GM19023 (cell line): ENCODE measurements around the gene TTYH2.

ENCODE experiments used
- ATAC-seq: cut with Tn5 transposase; IDR thresholded peaks from one replicate; pipeline ENCODE4 v1.9.1; 2021; ENCODE audit warnings: mild to moderate bottlenecking, moderate library complexity; ENCODE audit not compliant: unreplicated experiment

The TTYH2 gene

GRCh38 chr17:74192950-74193781, 20.2 kb upstream of the TTYH2 start:
- no peak for ATAC-seq

DNA sequence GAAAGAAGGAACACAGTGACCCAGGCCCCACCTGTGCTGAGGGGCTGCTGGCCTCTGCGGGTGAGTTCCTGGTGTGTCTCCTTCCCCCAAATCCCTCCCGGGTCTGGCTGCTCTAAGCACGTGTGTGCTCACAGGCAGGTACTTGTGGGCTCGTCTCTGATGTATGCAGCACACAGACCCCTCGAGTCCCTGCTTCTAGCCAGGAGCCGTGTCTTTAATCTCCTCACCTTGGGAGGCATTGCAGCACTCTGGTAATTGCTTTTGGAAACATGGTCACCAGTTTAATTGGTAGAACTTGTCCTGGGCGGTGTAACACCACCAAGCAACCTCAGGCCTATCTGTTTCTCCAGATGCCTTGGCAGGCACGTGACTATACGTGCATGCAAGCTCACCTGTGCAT, 18.7 kb upstream of the TTYH2 start:
- no peak for ATAC-seq

- ATAC-seq = no peak
These were observed 16.6 kb upstream of the TTYH2 start for GRCh38 chr17:74196541-74197317.

DNA sequence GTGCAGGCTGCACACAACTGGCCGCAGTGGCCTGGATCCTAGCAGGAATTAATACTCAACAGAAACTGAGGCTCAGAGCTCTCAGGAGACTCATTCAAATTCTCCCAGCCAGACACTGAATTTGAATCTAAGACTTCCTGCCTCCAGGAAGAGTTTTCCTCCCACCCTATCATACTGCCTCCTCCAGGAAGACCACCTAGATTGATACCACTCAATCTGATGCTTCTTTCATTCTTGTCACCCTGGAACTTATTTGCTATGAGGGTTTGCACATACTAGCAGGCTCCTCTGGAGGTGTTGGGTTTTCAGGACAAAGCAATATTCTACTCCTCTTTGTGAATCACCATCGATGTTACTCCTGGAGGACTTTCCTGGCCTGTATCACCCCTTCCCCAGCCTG, 15.6 kb upstream of the TTYH2 start:
- ATAC-seq = no peak

- ATAC-seq = no peak
These were observed 14.7 kb upstream of the TTYH2 start for GRCh38 chr17:74198694-74199093.

DNA sequence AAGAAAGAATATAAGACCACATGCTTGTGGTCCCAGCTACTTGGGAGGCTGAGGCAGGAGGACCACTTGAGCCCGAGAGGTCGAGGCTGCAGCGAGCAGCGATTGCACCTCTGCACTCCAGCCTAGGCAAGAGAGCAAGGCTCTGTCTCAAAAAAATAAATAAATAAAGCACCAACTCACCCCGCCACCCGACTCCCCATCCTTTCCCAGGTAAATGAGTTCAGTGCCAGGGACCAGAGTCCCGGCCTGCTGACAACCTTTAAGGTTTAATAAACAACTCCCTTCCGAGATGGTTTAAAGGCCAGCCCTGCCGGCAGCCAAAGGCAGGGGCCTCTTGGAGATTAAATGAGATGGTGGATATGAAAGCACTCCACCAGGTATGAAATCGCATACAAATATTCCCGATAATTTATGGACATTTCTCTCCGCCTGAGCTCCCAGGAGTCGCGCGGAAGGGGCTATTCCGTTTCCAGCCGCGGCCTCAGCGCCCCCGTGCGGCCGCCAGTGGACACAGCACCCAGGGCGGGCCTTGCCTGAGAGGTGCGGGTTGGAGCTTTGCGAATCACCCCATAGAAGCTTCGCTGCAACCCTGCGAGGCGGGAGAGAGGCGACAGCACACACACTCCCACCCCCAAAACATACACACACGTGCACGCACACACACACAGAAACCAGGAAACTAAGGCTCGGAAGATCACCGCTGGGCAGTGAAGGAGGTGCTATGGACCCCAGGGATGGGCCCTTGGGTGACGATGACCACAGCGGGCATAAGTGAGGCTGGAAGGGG, 13.9 kb upstream of the TTYH2 start:
- no peak for ATAC-seq

GRCh38 chr17:74200112-74200511, 13.3 kb upstream of the TTYH2 start:
- ATAC-seq = no peak

- no peak for ATAC-seq
These were observed 12.1 kb upstream of the TTYH2 start for GRCh38 chr17:74201250-74201649.

DNA sequence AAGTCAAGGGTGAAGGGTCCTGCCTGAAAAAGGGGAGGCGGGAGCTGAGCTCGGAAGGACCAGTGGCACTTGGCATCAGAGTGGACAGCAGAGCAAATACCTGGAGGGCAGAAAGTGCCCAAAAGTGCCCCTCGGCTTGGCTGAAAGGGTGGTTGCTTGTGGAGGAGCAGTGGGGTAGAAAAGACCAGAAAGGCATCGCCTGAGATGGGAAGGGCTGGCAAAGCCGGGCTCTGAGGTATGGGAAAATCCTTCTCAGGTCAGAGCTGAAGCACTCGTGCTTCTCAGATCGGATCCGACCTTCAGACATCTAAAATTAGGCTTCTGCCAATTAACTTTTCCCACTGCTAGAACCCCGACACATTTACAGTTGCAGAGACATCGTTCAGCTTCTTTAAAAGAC, 11.4 kb upstream of the TTYH2 start:
- no peak for ATAC-seq

- ATAC-seq = no peak
These were observed 10.4 kb upstream of the TTYH2 start for GRCh38 chr17:74202938-74203337.

GRCh38 chr17:74203439-74204240, 9.7 kb upstream of the TTYH2 start, which contains the start of gene RPL38:
Gene RPL38 (plus strand): TSS chr17:74203678. CDS start chr17:74203956, 278 bp downstream.
- peak; percentile 80 for ATAC-seq

- no peak for ATAC-seq
These were observed 8.9 kb upstream of the TTYH2 start for GRCh38 chr17:74204474-74204873.

GRCh38 chr17:74205274-74205673, 8.1 kb upstream of the TTYH2 start:
- no peak for ATAC-seq

GRCh38 chr17:74206332-74206818, 7.0 kb upstream of the TTYH2 start:
- ATAC-seq = no peak

DNA sequence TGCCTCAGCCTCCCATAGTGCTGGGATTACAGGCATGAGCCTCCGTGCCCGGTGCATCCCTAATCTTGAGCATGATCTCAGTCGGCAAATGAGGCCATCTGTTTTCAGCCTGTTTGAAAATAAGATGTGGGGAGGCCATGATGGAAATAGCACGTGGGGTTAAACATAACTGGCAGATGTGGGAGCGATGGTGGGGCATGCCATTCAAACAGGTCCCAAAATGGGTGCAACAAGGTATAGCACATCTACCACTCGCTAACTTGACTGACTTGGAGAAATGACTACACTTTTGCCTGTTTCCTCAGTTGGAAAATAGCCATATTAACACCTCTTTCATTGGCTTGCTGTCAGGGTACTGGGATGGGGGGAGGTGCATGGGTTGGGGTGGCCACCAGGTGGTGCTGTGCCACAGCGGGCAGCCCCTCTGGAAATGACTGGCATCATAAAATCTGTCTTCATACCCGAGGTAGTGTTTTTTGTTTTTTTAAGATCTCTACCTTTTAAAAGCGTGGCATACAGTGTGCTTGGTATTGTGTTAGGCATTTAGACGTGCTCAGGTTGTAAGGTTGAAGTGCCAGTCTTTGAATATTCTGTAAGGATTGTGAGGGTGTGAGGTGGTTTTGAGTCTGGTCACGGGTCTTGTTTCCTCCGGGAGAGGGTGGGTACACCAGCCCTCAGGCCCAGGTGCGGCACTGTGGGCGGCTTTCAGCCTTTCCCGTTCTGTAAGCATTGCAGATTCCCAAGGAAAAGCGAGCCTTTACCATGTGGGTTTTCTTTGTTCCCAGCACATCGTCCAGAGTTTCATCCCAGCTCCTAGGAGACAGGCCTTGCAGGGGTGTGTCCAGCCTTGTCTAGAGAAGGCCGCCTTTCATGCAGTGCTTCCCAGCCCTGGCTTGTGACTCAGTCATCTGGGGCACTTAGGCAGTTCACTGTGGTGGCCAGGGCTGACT, 2.9 kb upstream of the TTYH2 start:
- no peak for ATAC-seq

- no peak for ATAC-seq
These were observed 2.0 kb upstream of the TTYH2 start for GRCh38 chr17:74211141-74211911.

- ATAC-seq = no peak
These were observed 1.5 kb upstream of the TTYH2 start for GRCh38 chr17:74211912-74212208.

GRCh38 chr17:74212209-74212912, 1.0 kb upstream of the TTYH2 start:
- ATAC-seq = peak; percentile 3
